SK-N-SH treated with all-trans-retinoic acid at 6 μM for 48 hours (cell line): ENCODE results near the gene IDH3B.

Source experiments
- ATAC-seq: fragments of 200-7000 bp; cut with Tn5 transposase; 3 replicates; pipeline ENCODE4 v1.9.1; 2020; ENCODE audit warnings: mild to moderate bottlenecking, moderate library complexity
- ARNTL ChIP-seq: fragments of 450-650 bp; formaldehyde crosslinking; IDR thresholded peaks from 2 replicates; pipeline ENCODE4 v1.5.0; 2020; ENCODE audit warnings: low read depth, mild to moderate bottlenecking, moderate library complexity, borderline replicate concordance
- BACH2 ChIP-seq: fragments of 250-450 bp; sonication (Bioruptor Pico); IDR thresholded peaks from 2 replicates; pipeline ENCODE4 v1.9.0; 2021; ENCODE audit warnings: mild to moderate bottlenecking, borderline replicate concordance
- CREB5 ChIP-seq: fragments of 250-450 bp; sonication (Bioruptor Pico); IDR thresholded peaks from 2 replicates; pipeline ENCODE4 v1.5.1; 2020; ENCODE audit warnings: low read depth, mild to moderate bottlenecking, moderate library complexity
- CSDC2 ChIP-seq: fragments of 250-450 bp; sonication (Bioruptor Pico); IDR thresholded peaks from 2 replicates; pipeline ENCODE4 v1.5.0; 2020; ENCODE audit warnings: mild to moderate bottlenecking, moderate library complexity
- ESRRG ChIP-seq: fragments of 250-450 bp; sonication (Bioruptor Pico); IDR thresholded peaks from 2 replicates; pipeline ENCODE4 v1.6.1; 2021; ENCODE audit warnings: mild to moderate bottlenecking
- GLIS3 ChIP-seq: fragments of 250-450 bp; sonication (Bioruptor Pico); IDR thresholded peaks from 2 replicates; pipeline ENCODE4 v1.5.0; 2020; ENCODE audit warnings: mild to moderate bottlenecking, moderate library complexity
- OSR1 ChIP-seq: fragments of 250-450 bp; sonication (Bioruptor Pico); IDR thresholded peaks from 2 replicates; pipeline ENCODE4 v1.8.0; 2022; ENCODE audit warnings: moderate library complexity, mild to moderate bottlenecking, inconsistent platforms
- PATZ1 ChIP-seq: fragments of 250-450 bp; sonication (Bioruptor Pico); IDR thresholded peaks from 2 replicates; pipeline ENCODE4 v1.8.0; 2020; ENCODE audit warnings: mild to moderate bottlenecking, moderate library complexity, borderline replicate concordance
- POU6F1 ChIP-seq: fragments of 250-450 bp; sonication (Bioruptor Pico); IDR thresholded peaks from 2 replicates; pipeline ENCODE4 v1.8.0; 2021; ENCODE audit warnings: low read depth, mild to moderate bottlenecking, moderate library complexity, borderline replicate concordance
- PPARA ChIP-seq: fragments of 250-450 bp; sonication (Bioruptor Pico); IDR thresholded peaks from 2 replicates; pipeline ENCODE4 v1.5.0; 2020; ENCODE audit warnings: mild to moderate bottlenecking, borderline replicate concordance
- RARB ChIP-seq: fragments of 250-450 bp; sonication (Bioruptor Pico); IDR thresholded peaks from 2 replicates; pipeline ENCODE4 v1.8.0; 2021; ENCODE audit warnings: mild to moderate bottlenecking, moderate library complexity
- SNAI2 ChIP-seq: fragments of 250-450 bp; sonication (Bioruptor Pico); IDR thresholded peaks from 2 replicates; pipeline ENCODE4 v1.5.0; 2020; ENCODE audit warnings: mild to moderate bottlenecking, moderate library complexity
- TCF4 ChIP-seq: fragments of 250-450 bp; sonication (Bioruptor Pico); IDR thresholded peaks from 2 replicates; pipeline ENCODE4 v1.8.0; 2021; ENCODE audit warnings: mild to moderate bottlenecking, moderate library complexity, borderline replicate concordance
- TOX ChIP-seq: fragments of 250-450 bp; sonication (Bioruptor Pico); IDR thresholded peaks from 2 replicates; pipeline ENCODE4 v1.8.0; 2021; ENCODE audit warnings: mild to moderate bottlenecking, moderate library complexity, borderline replicate concordance
- TSHZ2 ChIP-seq: fragments of 250-450 bp; sonication (Bioruptor Pico); IDR thresholded peaks from 2 replicates; pipeline ENCODE4 v1.5.0; 2020; ENCODE audit warnings: mild to moderate bottlenecking, moderate library complexity
- ZC3H10 ChIP-seq: fragments of 250-450 bp; sonication (Bioruptor Pico); IDR thresholded peaks from 2 replicates; pipeline ENCODE4 v1.5.1; 2021; ENCODE audit warnings: mild to moderate bottlenecking, moderate library complexity
- ZFP3 ChIP-seq: fragments of 250-450 bp; sonication (Bioruptor Pico); IDR thresholded peaks from 2 replicates; pipeline ENCODE4 v1.5.0; 2020; ENCODE audit warnings: mild to moderate bottlenecking, moderate library complexity
- ZFP30 ChIP-seq: fragments of 450-650 bp; formaldehyde crosslinking; IDR thresholded peaks from 2 replicates; pipeline ENCODE4 v1.5.0; 2022; ENCODE audit warnings: mild to moderate bottlenecking, moderate library complexity
- ZNF565 ChIP-seq: fragments of 450-650 bp; formaldehyde crosslinking; conservative IDR thresholded peaks from 2 replicates; pipeline ENCODE4 v1.5.0; 2020; ENCODE audit warnings: low read depth, mild to moderate bottlenecking, moderate library complexity
- ZNF70 ChIP-seq: fragments of 450-650 bp; formaldehyde crosslinking; IDR thresholded peaks from 2 replicates; pipeline ENCODE4 v1.5.0; 2020; ENCODE audit warnings: mild to moderate bottlenecking, moderate library complexity
- ZNF8 ChIP-seq: fragments of 450-650 bp; formaldehyde crosslinking; IDR thresholded peaks from 2 replicates; pipeline ENCODE4 v1.5.0; 2020; ENCODE audit warnings: mild to moderate bottlenecking, moderate library complexity
- TF ChIP-seq, protein P1 (sequence below): fragments of 250-450 bp; sonication (Bioruptor Pico); IDR thresholded peaks from 2 replicates; pipeline ENCODE4 v1.5.1; 2021; ENCODE audit warnings: mild to moderate bottlenecking, moderate library complexity

Gene IDH3B

DNA sequence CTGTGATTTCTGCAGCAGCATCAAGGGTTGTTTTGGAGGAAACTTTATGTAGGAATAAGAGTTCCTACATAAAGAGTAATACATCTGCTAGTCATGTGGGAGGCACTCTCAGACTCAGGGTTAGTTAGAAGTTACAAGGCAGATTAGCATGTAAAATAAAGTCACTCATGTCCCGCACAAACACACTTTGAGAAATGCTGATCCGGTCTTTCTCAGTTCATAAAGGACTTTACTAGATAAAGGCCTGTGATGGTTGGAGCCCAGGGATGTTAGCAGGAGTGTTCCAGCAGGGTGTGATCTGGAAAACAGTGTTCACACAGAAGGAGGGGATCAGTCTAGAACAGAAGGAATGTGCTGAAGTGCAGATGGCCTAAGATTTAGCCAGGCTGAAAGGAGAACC lies 44.7 kb downstream of the IDH3B start:
- no peak for ATAC-seq
- TF ChIP-seq ZFP3 (CRISPR knock-in tag) = no peak
- no peak for TF ChIP-seq BACH2 (CRISPR knock-in tag)

DNA sequence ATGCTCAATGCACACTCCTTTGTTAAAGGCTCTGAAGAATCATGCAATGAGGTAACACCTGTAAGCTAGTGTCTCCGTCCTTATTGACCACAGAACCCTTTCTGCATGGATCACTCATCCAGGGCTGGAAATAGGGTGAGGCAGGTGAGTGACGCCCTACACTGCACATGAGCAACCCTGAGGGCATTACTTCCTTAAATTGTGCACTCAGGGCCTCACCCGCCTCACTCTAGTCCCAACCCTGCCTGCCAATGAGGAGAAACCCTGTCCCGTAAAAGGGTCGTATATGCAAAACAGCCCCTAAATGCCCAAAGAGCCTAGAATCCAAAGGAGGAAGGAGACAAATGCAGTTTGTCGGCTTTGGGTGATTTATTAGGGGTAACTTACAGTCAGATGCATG lies 45.2 kb downstream of the IDH3B start:
- ATAC-seq = no peak
- TF ChIP-seq POU6F1 (CRISPR knock-in tag) = no peak
- no peak for TF ChIP-seq OSR1 (CRISPR knock-in tag)
- TF ChIP-seq ARNTL (CRISPR knock-in tag) = no peak
- TF ChIP-seq ZFP3 (CRISPR knock-in tag) = no peak
- TF ChIP-seq ZNF70 (CRISPR knock-in tag) = no peak
- TF ChIP-seq ZC3H10 = no peak
- no peak for TF ChIP-seq GLIS3 (CRISPR knock-in tag)
- TF ChIP-seq ESRRG (CRISPR knock-in tag) = no peak
- no peak for TF ChIP-seq TSHZ2 (CRISPR knock-in tag)
- no peak for TF ChIP-seq CSDC2 (CRISPR knock-in tag)
- TF ChIP-seq ZFP30 (CRISPR knock-in tag) = no peak
- TF ChIP-seq TOX (CRISPR knock-in tag) = no peak
- no peak for TF ChIP-seq TCF4 (CRISPR knock-in tag)
- TF ChIP-seq, protein P1, sequence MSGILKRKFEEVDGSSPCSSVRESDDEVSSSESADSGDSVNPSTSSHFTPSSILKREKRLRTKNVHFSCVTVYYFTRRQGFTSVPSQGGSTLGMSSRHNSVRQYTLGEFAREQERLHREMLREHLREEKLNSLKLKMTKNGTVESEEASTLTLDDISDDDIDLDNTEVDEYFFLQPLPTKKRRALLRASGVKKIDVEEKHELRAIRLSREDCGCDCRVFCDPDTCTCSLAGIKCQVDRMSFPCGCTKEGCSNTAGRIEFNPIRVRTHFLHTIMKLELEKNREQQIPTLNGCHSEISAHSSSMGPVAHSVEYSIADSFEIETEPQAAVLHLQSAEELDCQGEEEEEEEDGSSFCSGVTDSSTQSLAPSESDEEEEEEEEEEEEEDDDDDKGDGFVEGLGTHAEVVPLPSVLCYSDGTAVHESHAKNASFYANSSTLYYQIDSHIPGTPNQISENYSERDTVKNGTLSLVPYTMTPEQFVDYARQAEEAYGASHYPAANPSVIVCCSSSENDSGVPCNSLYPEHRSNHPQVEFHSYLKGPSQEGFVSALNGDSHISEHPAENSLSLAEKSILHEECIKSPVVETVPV = no peak
- no peak for TF ChIP-seq CREB5 (CRISPR knock-in tag)
- TF ChIP-seq BACH2 (CRISPR knock-in tag) = no peak
- no peak for TF ChIP-seq ZNF8 (CRISPR knock-in tag)
- TF ChIP-seq ZNF565 (CRISPR knock-in tag) = no peak
- TF ChIP-seq, all 23 proteins: peak for 0

DNA sequence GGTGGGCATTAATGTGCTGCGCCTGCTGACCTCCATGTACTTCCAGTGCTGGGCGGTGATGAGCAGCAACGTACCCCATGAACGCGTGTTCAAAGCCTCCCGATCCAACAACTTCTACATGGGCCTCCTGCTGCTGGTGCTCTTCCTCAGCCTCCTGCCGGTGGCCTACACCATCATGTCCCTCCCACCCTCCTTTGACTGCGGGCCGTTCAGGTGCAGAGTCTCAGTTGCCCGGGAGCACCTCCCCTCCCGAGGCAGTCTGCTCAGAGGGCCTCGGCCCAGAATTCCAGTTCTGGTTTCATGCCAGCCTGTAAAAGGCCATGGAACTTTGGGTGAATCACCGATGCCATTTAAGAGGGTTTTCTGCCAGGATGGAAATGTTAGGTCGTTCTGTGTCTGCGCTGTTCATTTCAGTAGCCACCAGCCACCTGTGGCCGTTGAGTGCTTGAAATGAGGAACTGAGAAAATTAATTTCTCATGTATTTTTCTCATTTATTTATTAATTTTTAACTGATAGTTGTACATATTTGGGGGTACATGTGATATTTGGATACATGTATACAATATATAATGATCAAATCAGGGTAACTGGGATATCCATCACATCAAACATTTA lies 46.8 kb downstream of the IDH3B start:
- TF ChIP-seq OSR1 (CRISPR knock-in tag) = no peak
- TF ChIP-seq, protein P1 = no peak
- no peak for TF ChIP-seq ESRRG (CRISPR knock-in tag)
- TF ChIP-seq CSDC2 (CRISPR knock-in tag) = no peak
- TF ChIP-seq ZC3H10 = no peak
- TF ChIP-seq GLIS3 (CRISPR knock-in tag) = no peak
- no peak for TF ChIP-seq TOX (CRISPR knock-in tag)
- no peak for TF ChIP-seq SNAI2 (CRISPR knock-in tag)
- no peak for TF ChIP-seq BACH2 (CRISPR knock-in tag)
- TF ChIP-seq PATZ1 (CRISPR knock-in tag) = no peak
- no peak for TF ChIP-seq RARB (CRISPR knock-in tag)
- no peak for TF ChIP-seq ZNF565 (CRISPR knock-in tag)
- TF ChIP-seq ZNF8 (CRISPR knock-in tag) = no peak
- no peak for TF ChIP-seq ZFP3 (CRISPR knock-in tag)
- TF ChIP-seq PPARA (CRISPR knock-in tag) = no peak
- no peak for TF ChIP-seq TCF4 (CRISPR knock-in tag)
- TF ChIP-seq ZNF70 (CRISPR knock-in tag) = no peak
- no peak for TF ChIP-seq ARNTL (CRISPR knock-in tag)
- TF ChIP-seq POU6F1 (CRISPR knock-in tag) = no peak
- no peak for ATAC-seq
